Astrocyte (in vitro differentiated cells and primary cell): ENCODE measurements around the gene RHPN2. TPM values are rescaled to one million over a fixed set of nuclear protein-coding genes. Genes with fewer than 3 reads are reported as not detected.
"Not testable (repeated sequence)": the region's sequence is repeated elsewhere in the genome, so short reads cannot be mapped to it uniquely, and the experiment has no call there.

Source experiments
- DNase-seq: peaks from one replicate; pipeline ENCODE4 v3.0.0-alpha.2; 2010; ENCODE audit warnings: low read depth
- FAIRE-seq: peaks from 2 replicates; lab custom pipeline; 2011; peaks lifted over from hg19 to GRCh38; lab: Jason Lieb, UNC
- H2AFZ ChIP-seq: 2 replicates; pipeline ENCODE4 v1.6.0; 2012; ENCODE audit warnings: low read depth, low read length, inconsistent platforms
- H3K27ac ChIP-seq: 2 replicates; pipeline ENCODE4 v1.5.1; 2011; ENCODE audit warnings: low read depth, low read length, inconsistent platforms
- H3K27me3 ChIP-seq: 2 replicates; pipeline ENCODE4 v1.6.0; 2011; ENCODE audit warnings: low read length, inconsistent platforms; ENCODE audit not compliant: insufficient read depth
- H3K36me3 ChIP-seq: 2 replicates; pipeline ENCODE4 v1.5.1; 2011; ENCODE audit warnings: low read length, inconsistent platforms; ENCODE audit not compliant: insufficient read depth
- H3K4me1 ChIP-seq: 2 replicates; pipeline ENCODE4 v1.5.1; 2011; ENCODE audit warnings: low read length, inconsistent platforms; ENCODE audit not compliant: insufficient read depth
- H3K4me2 ChIP-seq: 2 replicates; pipeline ENCODE4 v1.6.0; 2012; ENCODE audit warnings: low read length, inconsistent platforms
- H3K4me3 ChIP-seq: 2 replicates; pipeline ENCODE4 v1.5.1; 2011; ENCODE audit warnings: low read depth, mild to moderate bottlenecking, low read length, inconsistent platforms; ENCODE audit not compliant: insufficient read depth
- H3K79me2 ChIP-seq: 2 replicates; pipeline ENCODE4 v1.6.0; 2012; ENCODE audit warnings: mild to moderate bottlenecking, low read length, inconsistent platforms; ENCODE audit not compliant: insufficient read depth
- H3K9ac ChIP-seq: 2 replicates; pipeline ENCODE4 v1.6.0; 2012; ENCODE audit warnings: mild to moderate bottlenecking, low read length, inconsistent platforms
- H3K9me3 ChIP-seq: 2 replicates; pipeline ENCODE4 v1.5.1; 2012; ENCODE audit warnings: low read depth, mild to moderate bottlenecking, low read length, inconsistent platforms; ENCODE audit not compliant: insufficient read depth
- H4K20me1 ChIP-seq: 2 replicates; pipeline ENCODE4 v1.6.0; 2012; ENCODE audit warnings: low read length, inconsistent platforms; ENCODE audit not compliant: insufficient read depth
- H3K27ac Mint-ChIP-seq: one replicate; pipeline ENCODE4 v1.8.0; 2021; ENCODE audit warnings: mild to moderate bottlenecking, mixed read lengths; ENCODE audit not compliant: unreplicated experiment
- H3K27me3 Mint-ChIP-seq: one replicate; pipeline ENCODE4 v1.8.0; 2021; ENCODE audit warnings: low read depth, mixed read lengths; ENCODE audit not compliant: unreplicated experiment
- H3K36me3 Mint-ChIP-seq: one replicate; pipeline ENCODE4 v1.8.0; 2021; ENCODE audit warnings: low read depth, mixed read lengths; ENCODE audit not compliant: unreplicated experiment
- H3K4me1 Mint-ChIP-seq: one replicate; pipeline ENCODE4 v1.8.0; 2021; ENCODE audit warnings: low read depth, mixed read lengths; ENCODE audit not compliant: unreplicated experiment
- H3K4me3 Mint-ChIP-seq: one replicate; pipeline ENCODE4 v1.8.0; 2021; ENCODE audit warnings: mild to moderate bottlenecking, moderate library complexity, mixed read lengths; ENCODE audit not compliant: unreplicated experiment
- H3K9me3 Mint-ChIP-seq: one replicate; pipeline ENCODE4 v1.8.0; 2021; ENCODE audit warnings: mild to moderate bottlenecking, mixed read lengths; ENCODE audit not compliant: unreplicated experiment
- CTCF ChIP-seq: IDR thresholded peaks from 2 replicates; pipeline ENCODE4 v1.5.1; 2011; ENCODE audit warnings: low read depth, mild to moderate bottlenecking, inconsistent platforms, low read length, moderate library complexity; ENCODE audit not compliant: insufficient read depth
- EZH2 ChIP-seq: IDR thresholded peaks from 2 replicates; pipeline ENCODE4 v1.6.1; 2012; ENCODE audit warnings: mild to moderate bottlenecking, low read length, inconsistent platforms; ENCODE audit not compliant: insufficient read depth
- total RNA-seq: library from RNA; stranded (reverse); gene quantifications from 2 replicates; pipeline ENCODE4 v1.2.1, GENCODE V29; 2021

RHPN2 gene
- total RNA-seq, 1 donor from 2014 or later, result 12.6 TPM

DNA sequence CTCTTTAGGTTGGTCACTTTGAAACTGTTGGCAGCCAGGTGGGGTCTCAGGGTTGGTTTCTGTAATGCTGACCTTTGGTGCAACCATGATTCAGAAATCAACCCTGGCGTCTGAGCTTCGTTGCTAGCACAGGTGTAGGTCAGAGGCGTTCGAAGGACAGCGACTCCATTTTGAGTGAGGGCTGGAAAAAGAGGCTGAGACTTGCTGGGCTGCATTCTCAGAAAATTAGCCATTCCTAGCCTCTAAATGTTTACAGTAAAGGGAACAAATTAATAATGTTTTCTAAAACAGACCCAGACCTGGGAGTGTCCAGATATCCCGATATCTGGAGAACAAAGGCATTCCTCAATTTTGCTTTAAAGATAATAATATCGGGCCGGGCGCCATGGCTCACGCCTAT lies 29.2 kb downstream of the RHPN2 start:
- Mint-ChIP-seq H3K9me3 (peaks cover 4% of the 10 kb centered on the region), H3K4me1 (peaks cover 6% of the 10 kb centered on the region), H3K27me3 (no peaks in the 10 kb centered on the region), H3K27ac (no peak overlapping the region), H3K4me3 (no peak overlapping the region), H3K36me3 (peaks cover 2% of the 10 kb centered on the region)
- no peak overlapping the region for H3K27ac ChIP-seq
- no peak for DNase-seq
- no peak for FAIRE-seq
- H3K4me1 ChIP-seq, result no peaks in the 10 kb centered on the region
- no peak overlapping the region for H3K4me2 ChIP-seq
- TF ChIP-seq EZH2 (no peak), CTCF (no peak)
- no peak overlapping the region for H3K9ac ChIP-seq
- H3K79me2 ChIP-seq, result no peaks in the 10 kb centered on the region
- H3K27me3 ChIP-seq, result no peaks in the 10 kb centered on the region
- no peaks in the 10 kb centered on the region for H3K36me3 ChIP-seq
- no peak overlapping the region for H2AFZ ChIP-seq
- H3K9me3 ChIP-seq, result no peaks in the 10 kb centered on the region
- no peaks in the 10 kb centered on the region for H4K20me1 ChIP-seq
- no peak overlapping the region for H3K4me3 ChIP-seq

GRCh38 chr19:33032218-33032781 lies 32.4 kb downstream of the RHPN2 start:
- Mint-ChIP-seq H3K4me1 (peaks cover 4% of the 10 kb centered on the region), H3K4me3 (no peak overlapping the region), H3K36me3 (peaks cover 2% of the 10 kb centered on the region), H3K27me3 (no peaks in the 10 kb centered on the region), H3K27ac (no peak overlapping the region), H3K9me3 (peaks cover 5% of the 10 kb centered on the region)
- TF ChIP-seq CTCF, result no peak
- no peak for TF ChIP-seq EZH2
- no peaks in the 10 kb centered on the region for H3K9me3 ChIP-seq
- H3K4me1 ChIP-seq, result no peaks in the 10 kb centered on the region
- H3K4me3 ChIP-seq, result no peak overlapping the region
- H2AFZ ChIP-seq, result no peak overlapping the region
- no peak for FAIRE-seq
- H3K4me2 ChIP-seq, result no peak overlapping the region
- no peak overlapping the region for H3K27ac ChIP-seq
- no peaks in the 10 kb centered on the region for H3K36me3 ChIP-seq
- no peaks in the 10 kb centered on the region for H3K79me2 ChIP-seq
- no peak for DNase-seq
- no peaks in the 10 kb centered on the region for H4K20me1 ChIP-seq
- no peak overlapping the region for H3K9ac ChIP-seq
- no peaks in the 10 kb centered on the region for H3K27me3 ChIP-seq

DNA sequence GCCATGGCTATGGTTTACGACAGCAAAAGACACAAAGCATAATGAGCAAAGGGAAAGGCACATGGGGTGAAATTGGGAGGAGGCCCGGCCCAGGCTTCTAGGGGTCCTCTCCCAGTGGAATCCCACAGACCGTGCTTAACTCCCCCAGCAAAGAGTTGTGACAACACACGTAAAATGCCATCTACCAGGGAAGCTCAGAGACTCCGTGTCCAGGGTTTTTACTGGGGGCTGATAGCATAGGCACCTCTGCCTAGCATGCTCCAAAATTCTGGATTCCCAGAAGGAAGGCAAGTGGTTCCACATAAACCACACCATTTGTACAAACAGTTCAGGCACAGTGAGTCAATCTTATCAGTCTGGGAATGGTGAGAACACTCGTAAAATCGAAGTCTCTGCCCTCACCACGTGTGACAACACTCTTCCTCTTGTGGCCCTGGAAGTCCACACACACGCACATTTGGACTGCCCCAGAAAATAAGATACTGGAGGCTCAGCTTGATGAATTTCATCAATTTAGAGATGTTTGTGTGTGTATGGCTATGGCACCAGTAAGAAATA lies 34.9 kb downstream of the RHPN2 start:
- Histone ChIP-seq H3K27ac (no peak overlapping the region), H3K4me2 (no peak overlapping the region), H2AFZ (no peak overlapping the region), H3K79me2 (no peaks in the 10 kb centered on the region), H4K20me1 (no peaks in the 10 kb centered on the region), H3K36me3 (no peaks in the 10 kb centered on the region), H3K9ac (no peak overlapping the region), H3K4me3 (no peak overlapping the region), H3K27me3 (no peaks in the 10 kb centered on the region), H3K9me3 (no peaks in the 10 kb centered on the region), H3K4me1 (no peaks in the 10 kb centered on the region)
- Mint-ChIP-seq H3K27ac (no peak overlapping the region), H3K4me3 (no peak overlapping the region), H3K27me3 (no peaks in the 10 kb centered on the region), H3K4me1 (no peaks in the 10 kb centered on the region), H3K9me3 (peaks cover 5% of the 10 kb centered on the region), H3K36me3 (peaks cover 8% of the 10 kb centered on the region)
- FAIRE-seq (no peak), DNase-seq (no peak)
- no peak for TF ChIP-seq CTCF
- TF ChIP-seq EZH2, result no peak

- not testable (repeated sequence) for H3K27me3 ChIP-seq, H2AFZ ChIP-seq, H3K36me3 ChIP-seq, H3K36me3 Mint-ChIP-seq, H3K4me1 Mint-ChIP-seq, FAIRE-seq, H3K4me3 ChIP-seq, H3K4me2 ChIP-seq, H3K27ac Mint-ChIP-seq, H3K9me3 Mint-ChIP-seq, H4K20me1 ChIP-seq, H3K9me3 ChIP-seq, H3K4me1 ChIP-seq, H3K27me3 Mint-ChIP-seq, H3K79me2 ChIP-seq, H3K4me3 Mint-ChIP-seq, DNase-seq, H3K9ac ChIP-seq, H3K27ac ChIP-seq
Observed at GRCh38 chr19:33026602-33027001, 38.1 kb downstream of the RHPN2 start.
